Fibroblast of gingiva (primary cell): ENCODE results near the gene CEACAM16.

Experiments
- DNase-seq: peaks from one replicate; pipeline ENCODE4 v3.0.0-alpha.2; 2011; ENCODE audit warnings: low read depth

The CEACAM16 gene

DNA sequence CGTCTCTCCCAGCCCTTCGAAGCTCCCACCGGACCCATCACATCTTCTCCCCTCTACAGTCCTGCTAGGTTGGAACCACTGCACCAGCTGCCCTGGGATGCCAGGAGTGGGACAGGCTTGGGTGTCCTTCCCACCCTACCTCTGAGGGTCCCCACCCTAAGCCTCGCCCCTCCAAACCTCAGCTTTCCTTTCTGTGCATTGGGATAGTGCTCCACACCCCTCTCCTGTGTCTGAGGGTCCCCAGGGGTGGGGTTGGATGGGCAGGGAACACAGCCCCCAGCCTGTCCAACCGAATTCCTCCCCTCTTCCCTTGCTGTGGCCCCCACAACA is 47.6 kb downstream of the CEACAM16 start:
- no peak for DNase-seq

DNA sequence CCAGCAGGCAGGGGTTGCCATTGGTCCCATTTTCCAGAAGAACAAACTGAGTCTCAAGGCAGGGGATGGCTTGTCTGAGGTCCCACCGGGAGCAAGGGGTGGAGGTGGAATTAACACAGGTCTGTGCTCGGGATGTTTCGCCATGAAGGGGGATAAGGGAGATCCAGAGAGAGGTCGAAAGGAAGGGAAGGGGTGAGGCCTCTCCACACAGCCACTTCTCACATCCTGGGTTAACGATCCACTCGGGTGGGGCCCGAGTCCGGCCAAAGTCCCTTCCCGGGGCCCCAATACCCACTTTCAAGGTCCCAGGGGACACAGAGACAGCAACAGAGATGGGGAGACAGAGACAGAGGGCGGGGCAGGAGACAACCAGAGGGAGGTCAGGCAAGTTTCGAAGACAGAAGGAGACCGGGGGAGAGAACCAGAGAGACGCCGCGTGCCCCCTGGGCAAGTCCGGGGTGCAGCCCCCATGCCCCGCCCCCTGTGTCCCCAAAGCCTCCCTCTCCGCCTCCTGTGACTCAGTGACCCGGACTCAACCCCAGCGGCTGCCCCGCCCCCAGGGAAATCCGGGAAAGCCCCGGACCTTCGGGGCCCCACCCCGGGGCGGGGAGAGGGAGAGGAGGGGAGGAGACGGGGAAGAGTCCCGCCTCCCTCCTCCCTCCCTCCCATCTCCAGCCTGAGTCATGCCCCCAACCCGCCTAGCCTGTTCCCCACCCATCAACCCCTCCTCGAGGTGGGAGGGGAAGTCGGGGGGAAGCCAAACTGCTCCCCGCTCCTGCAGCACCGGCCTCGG is 48.2 kb downstream of the CEACAM16 start:
- DNase-seq = peak; percentile 95

DNA sequence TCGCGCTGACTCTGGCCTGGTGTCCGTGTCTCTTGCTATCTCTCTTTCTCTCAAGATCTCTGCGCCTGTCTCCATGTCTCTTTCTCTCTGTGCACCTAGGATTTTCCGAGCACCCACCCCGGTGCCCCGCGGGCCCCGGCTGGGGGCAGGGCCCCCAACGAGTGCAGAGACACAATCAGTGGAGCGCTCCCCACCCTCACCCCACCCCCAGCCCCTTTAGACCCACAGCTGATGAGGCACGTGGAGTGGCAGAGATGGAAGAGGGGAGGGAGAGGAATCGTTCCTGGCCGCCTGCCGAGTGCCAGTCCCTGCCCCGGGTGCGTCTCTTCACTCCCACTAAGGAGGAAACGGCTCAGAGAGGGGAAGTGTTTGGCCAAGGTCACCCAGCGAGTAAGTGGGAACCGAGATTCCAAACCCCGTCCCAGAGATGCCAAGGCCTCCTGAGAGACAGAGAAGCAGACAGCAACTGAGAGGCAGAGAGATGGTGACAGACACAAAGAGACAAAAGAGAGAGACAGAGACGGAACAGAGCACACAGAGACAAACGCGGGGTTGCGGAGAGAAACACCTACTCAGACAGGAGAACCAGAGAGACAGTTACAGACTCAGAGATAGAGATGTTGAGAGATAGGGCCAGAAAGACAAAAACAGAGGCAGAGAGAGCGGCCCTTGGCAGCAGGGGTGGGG is 48.9 kb downstream of the CEACAM16 start:
- DNase-seq = peak; percentile 66

GRCh38 chr19:44748426-44749254 is 49.7 kb downstream of the CEACAM16 start, which contains the start of gene BCL3:
BCL3 (plus strand) TSS chr19:44748708; CDS start chr19:44748791, 83 bp downstream.
- peak; percentile 86 for DNase-seq

- no peak for DNase-seq
Measured at GRCh38 chr19:44749292-44749691, 50.3 kb downstream of the CEACAM16 start.

- DNase-seq = no peak
Measured at GRCh38 chr19:44749994-44750393, 51.0 kb downstream of the CEACAM16 start.

- DNase-seq = no peak
Measured at GRCh38 chr19:44752123-44752815, 53.3 kb downstream of the CEACAM16 start.

DNA sequence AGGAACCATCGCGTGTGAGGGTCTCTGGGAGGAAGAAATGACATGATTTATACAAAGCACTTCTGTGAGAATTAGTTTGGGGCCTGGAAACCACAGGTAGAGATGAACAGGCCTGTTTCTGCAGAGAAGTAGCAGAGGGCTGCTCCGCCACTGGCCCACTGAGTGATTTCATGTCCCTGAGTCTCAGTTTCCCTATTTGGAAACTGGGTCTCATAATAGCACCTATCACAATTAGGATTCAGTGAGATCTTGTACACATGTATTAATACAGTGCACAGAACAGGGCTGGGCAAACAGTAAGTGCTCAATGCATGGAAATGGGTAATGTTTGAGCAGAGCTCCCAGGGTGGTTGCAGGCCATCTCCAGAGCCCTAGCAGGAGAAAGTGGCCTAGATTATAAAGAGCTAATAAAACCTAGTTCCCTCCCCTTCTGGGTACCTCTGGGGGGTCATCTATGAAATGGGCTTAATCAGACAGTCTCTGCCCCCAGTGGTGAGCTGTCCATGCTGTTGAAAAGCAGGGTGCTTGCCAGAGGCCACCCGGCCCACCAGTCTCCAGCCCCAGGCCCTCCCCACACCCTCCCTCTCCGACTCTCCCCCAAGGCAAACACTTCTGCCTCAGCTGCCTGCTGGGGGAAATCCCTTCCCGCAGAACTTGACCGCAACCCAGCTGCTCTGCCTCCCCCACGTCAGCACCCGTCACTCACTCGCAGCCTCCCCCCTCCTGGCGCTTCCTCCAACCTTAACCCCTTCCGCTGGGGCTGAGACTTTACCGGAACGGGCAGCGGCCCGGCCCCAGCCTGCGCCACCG is 54.1 kb downstream of the CEACAM16 start:
- peak; percentile 96 for DNase-seq

GRCh38 chr19:44753626-44753931 is 54.6 kb downstream of the CEACAM16 start:
- DNase-seq = no peak

GRCh38 chr19:44753932-44754749 is 55.2 kb downstream of the CEACAM16 start:
- DNase-seq = peak; percentile 91

- no peak for DNase-seq
Measured at GRCh38 chr19:44754750-44755080, 55.8 kb downstream of the CEACAM16 start.

- no peak for DNase-seq
Measured at GRCh38 chr19:44755219-44755618, 56.3 kb downstream of the CEACAM16 start.

GRCh38 chr19:44756089-44756562 is 57.2 kb downstream of the CEACAM16 start:
- no peak for DNase-seq

DNA sequence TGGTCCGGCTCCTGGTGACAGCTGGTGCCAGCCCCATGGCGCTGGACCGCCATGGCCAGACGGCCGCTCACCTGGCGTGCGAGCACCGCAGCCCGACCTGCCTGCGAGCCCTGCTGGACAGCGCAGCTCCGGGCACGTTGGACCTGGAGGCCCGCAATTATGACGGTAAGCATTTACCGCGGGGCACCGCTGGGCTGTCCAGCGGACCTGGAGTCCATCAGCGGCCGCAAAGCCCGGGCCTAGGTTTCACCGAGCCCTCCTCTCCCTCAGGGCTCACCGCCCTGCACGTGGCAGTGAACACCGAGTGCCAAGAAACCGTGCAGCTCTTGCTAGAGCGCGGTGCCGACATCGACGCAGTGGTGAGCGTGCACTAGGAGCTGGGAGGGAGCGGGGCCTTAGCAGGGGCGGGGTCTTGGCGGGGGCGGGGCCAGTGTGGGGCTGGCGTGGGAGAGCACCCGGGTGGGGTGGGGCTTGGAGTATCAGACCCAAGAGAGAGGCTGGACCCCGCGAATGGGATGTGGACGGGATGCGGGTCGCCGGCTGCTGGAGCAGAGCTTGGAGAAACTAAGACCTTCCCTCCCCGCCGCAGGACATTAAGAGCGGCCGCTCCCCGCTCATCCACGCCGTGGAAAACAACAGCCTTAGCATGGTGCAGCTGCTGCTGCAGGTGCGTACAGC is 58.2 kb downstream of the CEACAM16 start:
- DNase-seq = peak; percentile 80

- DNase-seq = peak; percentile 68
Measured at GRCh38 chr19:44757735-44758505, 59.0 kb downstream of the CEACAM16 start.

- DNase-seq = no peak
Measured at GRCh38 chr19:44758596-44758995, 59.6 kb downstream of the CEACAM16 start.

GRCh38 chr19:44759083-44759804 is 60.3 kb downstream of the CEACAM16 start:
- DNase-seq = no peak
